Neural crest cell (in vitro differentiated cells): ENCODE results near the gene TEX9. TPM values are rescaled to one million over a fixed set of nuclear protein-coding genes. Genes with fewer than 3 reads are reported as not detected.

Experiments used
- DNase-seq: peaks from one replicate; pipeline ENCODE4 v3.0.0; 2021; ENCODE audit warnings: low read depth, mixed read lengths, low spot score
- H3K27ac Mint-ChIP-seq: one replicate; pipeline ENCODE4 v1.8.0; 2021; ENCODE audit warnings: mild to moderate bottlenecking, mixed read lengths; ENCODE audit not compliant: unreplicated experiment
- H3K27me3 Mint-ChIP-seq: 2 replicates; pipeline ENCODE4 v1.8.0; 2021; ENCODE audit warnings: low read depth, mild to moderate bottlenecking, mixed read lengths
- H3K36me3 Mint-ChIP-seq: 2 replicates; pipeline ENCODE4 v1.8.0; 2021; ENCODE audit warnings: low read depth, mild to moderate bottlenecking, mixed read lengths
- H3K4me1 Mint-ChIP-seq: 2 replicates; pipeline ENCODE4 v1.8.0; 2021; ENCODE audit warnings: mixed read lengths
- H3K4me3 Mint-ChIP-seq: one replicate; pipeline ENCODE4 v1.8.0; 2021; ENCODE audit warnings: mild to moderate bottlenecking, mixed read lengths
- H3K9me3 Mint-ChIP-seq: 2 replicates; pipeline ENCODE4 v1.8.0; 2021; ENCODE audit warnings: mixed read lengths
- CTCF ChIP-seq: fragments of 200-600 bp; sonication (generic); conservative IDR thresholded peaks from 2 replicates; pipeline ENCODE4 v1.5.0; 2021; ENCODE audit warnings: antibody characterized with exemption, mild to moderate bottlenecking
- total RNA-seq: library from RNA; stranded (reverse); gene quantifications from 2 replicates; pipeline ENCODE4 v1.2.1, GENCODE V29; 2021

The TEX9 gene
- total RNA-seq, 1 donor from 2014 or later = 17.9 TPM

GRCh38 chr15:56351957-56352506 is 13.2 kb upstream of the TEX9 start:
- H3K27ac Mint-ChIP-seq = no peak overlapping the region
- no peaks in the 10 kb centered on the region for H3K9me3 Mint-ChIP-seq
- H3K27me3 Mint-ChIP-seq = no peaks in the 10 kb centered on the region
- TF ChIP-seq CTCF = no peak
- peaks cover 7% of the 10 kb centered on the region for H3K4me1 Mint-ChIP-seq
- no peak for DNase-seq
- no peak overlapping the region for H3K4me3 Mint-ChIP-seq
- H3K36me3 Mint-ChIP-seq = no peaks in the 10 kb centered on the region

GRCh38 chr15:56353119-56353518 is 12.1 kb upstream of the TEX9 start:
- no peak overlapping the region for H3K27ac Mint-ChIP-seq
- no peak for TF ChIP-seq CTCF
- no peak overlapping the region for H3K4me3 Mint-ChIP-seq
- no peaks in the 10 kb centered on the region for H3K9me3 Mint-ChIP-seq
- DNase-seq = no peak
- no peaks in the 10 kb centered on the region for H3K27me3 Mint-ChIP-seq
- H3K4me1 Mint-ChIP-seq = peaks cover 7% of the 10 kb centered on the region
- no peaks in the 10 kb centered on the region for H3K36me3 Mint-ChIP-seq

GRCh38 chr15:56353740-56354139 is 11.5 kb upstream of the TEX9 start:
- no peaks in the 10 kb centered on the region for H3K36me3 Mint-ChIP-seq

GRCh38 chr15:56356616-56357015 is 8.6 kb upstream of the TEX9 start:
- Mint-ChIP-seq H3K4me3 (no peak overlapping the region), H3K36me3 (no peaks in the 10 kb centered on the region), H3K27me3 (no peaks in the 10 kb centered on the region), H3K27ac (no peak overlapping the region), H3K4me1 (peaks cover under 1% of the 10 kb centered on the region), H3K9me3 (peaks cover 4% of the 10 kb centered on the region)
- TF ChIP-seq CTCF = no peak
- no peak for DNase-seq

More at GRCh38 chr15:56353740-56354139, 11.5 kb upstream of the TEX9 start:
- no peaks in the 10 kb centered on the region for H3K27me3 Mint-ChIP-seq
- peaks cover 7% of the 10 kb centered on the region for H3K4me1 Mint-ChIP-seq
- DNase-seq = no peak
- no peak overlapping the region for H3K4me3 Mint-ChIP-seq
- no peak for TF ChIP-seq CTCF
- H3K9me3 Mint-ChIP-seq = no peaks in the 10 kb centered on the region
- no peak overlapping the region for H3K27ac Mint-ChIP-seq

GRCh38 chr15:56358604-56359003 is 6.6 kb upstream of the TEX9 start:
- Mint-ChIP-seq H3K27ac (peak overlapping the region; percentile 65), H3K9me3 (peaks cover 12% of the 10 kb centered on the region), H3K27me3 (no peaks in the 10 kb centered on the region), H3K36me3 (no peaks in the 10 kb centered on the region), H3K4me1 (no peaks in the 10 kb centered on the region), H3K4me3 (no peak overlapping the region)
- no peak for TF ChIP-seq CTCF
- DNase-seq = no peak
